Fibroblast of upper back skin (primary cell): ENCODE measurements around the gene STK10.
A peak's percentile ranks its signal among the peaks of the same experiment; 100 is the strongest.

Source experiments
- DNase-seq: peaks from one replicate; pipeline ENCODE4 v3.0.0-alpha.2; 2013

STK10 gene

GRCh38 chr5:172085738-172086137 lies 102.3 kb downstream of the STK10 start:
- no peak for DNase-seq

- DNase-seq: no peak
Observed at GRCh38 chr5:172082180-172082579, 105.8 kb downstream of the STK10 start.

- no peak for DNase-seq
Observed at GRCh38 chr5:172079876-172080275, 108.1 kb downstream of the STK10 start.

- DNase-seq: peak; percentile 38
Observed at GRCh38 chr5:172078726-172079345, 109.2 kb downstream of the STK10 start.

GRCh38 chr5:172077664-172078425 lies 110.2 kb downstream of the STK10 start:
- no peak for DNase-seq

- DNase-seq: peak; percentile 88
Observed at GRCh38 chr5:172076761-172077244, 111.2 kb downstream of the STK10 start.

GRCh38 chr5:172075656-172076055 lies 112.4 kb downstream of the STK10 start:
- DNase-seq: no peak

GRCh38 chr5:172074896-172075295 lies 113.1 kb downstream of the STK10 start:
- peak; percentile 59 for DNase-seq

- DNase-seq: no peak
Observed at GRCh38 chr5:172071309-172071875, 116.6 kb downstream of the STK10 start.

GRCh38 chr5:172065431-172066065 lies 122.5 kb downstream of the STK10 start:
- DNase-seq: no peak

GRCh38 chr5:172064766-172065165 lies 123.3 kb downstream of the STK10 start:
- no peak for DNase-seq

GRCh38 chr5:172064358-172064757 lies 123.7 kb downstream of the STK10 start:
- DNase-seq: no peak

- no peak for DNase-seq
Observed at GRCh38 chr5:172063463-172064235, 124.4 kb downstream of the STK10 start.

- DNase-seq: no peak
Observed at GRCh38 chr5:172059661-172060100, 128.3 kb downstream of the STK10 start.

GRCh38 chr5:172058088-172058487 lies 129.9 kb downstream of the STK10 start:
- no peak for DNase-seq

- no peak for DNase-seq
Observed at GRCh38 chr5:172055996-172056395, 132.0 kb downstream of the STK10 start.

- no peak for DNase-seq
Observed at GRCh38 chr5:172055421-172055820, 132.6 kb downstream of the STK10 start.

- no peak for DNase-seq
Observed at GRCh38 chr5:172054611-172055153, 133.3 kb downstream of the STK10 start.

- DNase-seq: peak; percentile 48
Observed at GRCh38 chr5:172052450-172053236, 135.4 kb downstream of the STK10 start.

- no peak for DNase-seq
Observed at GRCh38 chr5:172051643-172052339, 136.2 kb downstream of the STK10 start.

GRCh38 chr5:172050080-172050479 lies 137.9 kb downstream of the STK10 start:
- no peak for DNase-seq
